RKO (cell line): Measurements from ENCODE around the gene FRMD1.

Source experiments
- DNase-seq: peaks from one replicate; pipeline ENCODE4 v3.0.0-alpha.2; 2016; ENCODE audit warnings: low spot score

Gene FRMD1

GRCh38 chr6:168043193-168043847 lies 35.7 kb downstream of the FRMD1 start:
- DNase-seq, result no peak

- no peak for DNase-seq
Measured at GRCh38 chr6:168042426-168043192, 36.4 kb downstream of the FRMD1 start.

GRCh38 chr6:168041928-168042327 lies 37.1 kb downstream of the FRMD1 start:
- DNase-seq, result no peak

GRCh38 chr6:168040856-168041496 lies 38.0 kb downstream of the FRMD1 start:
- no peak for DNase-seq

GRCh38 chr6:168039849-168040248 lies 39.2 kb downstream of the FRMD1 start:
- DNase-seq, result no peak

- no peak for DNase-seq
Measured at GRCh38 chr6:168039301-168039700, 39.7 kb downstream of the FRMD1 start.

GRCh38 chr6:168038576-168039140 lies 40.4 kb downstream of the FRMD1 start:
- no peak for DNase-seq

- no peak for DNase-seq
Measured at GRCh38 chr6:168037856-168038255, 41.2 kb downstream of the FRMD1 start.

GRCh38 chr6:168037242-168037641 lies 41.8 kb downstream of the FRMD1 start:
- no peak for DNase-seq

- no peak for DNase-seq
Measured at GRCh38 chr6:168035661-168036545, 43.1 kb downstream of the FRMD1 start.

GRCh38 chr6:168035098-168035660 lies 43.8 kb downstream of the FRMD1 start:
- no peak for DNase-seq

- DNase-seq, result no peak
Measured at GRCh38 chr6:168034537-168034936, 44.5 kb downstream of the FRMD1 start.

- DNase-seq, result no peak
Measured at GRCh38 chr6:168033791-168034190, 45.2 kb downstream of the FRMD1 start.

- peak; percentile 62 for DNase-seq
Measured at GRCh38 chr6:168032005-168032760, 46.8 kb downstream of the FRMD1 start.

- no peak for DNase-seq
Measured at GRCh38 chr6:168031411-168031971, 47.5 kb downstream of the FRMD1 start.

GRCh38 chr6:168030908-168031307 lies 48.1 kb downstream of the FRMD1 start:
- no peak for DNase-seq

GRCh38 chr6:168030218-168030746 lies 48.7 kb downstream of the FRMD1 start:
- DNase-seq, result no peak

- no peak for DNase-seq
Measured at GRCh38 chr6:168029459-168030217, 49.4 kb downstream of the FRMD1 start.

GRCh38 chr6:168028181-168028580 lies 50.8 kb downstream of the FRMD1 start:
- DNase-seq, result no peak
